ENCODE measurements around the gene FANCL. TPM values are rescaled to one million over a fixed set of nuclear protein-coding genes. Genes with fewer than 3 reads are reported as not detected.

FANCL gene
- total RNA-seq, 1 experiment from 2014 or later, result 34.5 TPM

- no peak overlapping the region for H3K9ac ChIP-seq (ENCODE audit: low read length)
- no peak for TF ChIP-seq ZBTB33 (IDR thresholded peaks at IDR 0.05; ENCODE audit: extremely low read depth, insufficient replicate concordance, low read length)
- TF ChIP-seq ATF3 (IDR thresholded peaks at IDR 0.05), result no peak
- no peak for TF ChIP-seq CBX3 (IDR thresholded peaks at IDR 0.05; ENCODE audit: low read depth)
- TF ChIP-seq POLR2AphosphoS5 (IDR thresholded peaks at IDR 0.05; ENCODE audit: low read depth, low read length), result no peak
- TF ChIP-seq CTCF (IDR thresholded peaks at IDR 0.05 in 2 of 3, conservative IDR thresholded peaks at IDR 0.05 in 1 of 3; ENCODE audit: borderline replicate concordance in 1 of 3, insufficient read depth in 1 of 3, low read depth in 2 of 3, low read length in 2 of 3), result no peak
- no peak for TF ChIP-seq EZH2 (IDR thresholded peaks at IDR 0.05)
- TF ChIP-seq EZH2phosphoT487 (IDR thresholded peaks at IDR 0.05; ENCODE audit: borderline replicate concordance), result no peak
- no peak for TF ChIP-seq ELF1 (IDR thresholded peaks at IDR 0.05; ENCODE audit: borderline replicate concordance, low read depth)
- no peak overlapping the region for H2AFZ ChIP-seq (ENCODE audit: low read depth, low read length, poor library complexity, severe bottlenecking)
- DNase-seq (ENCODE audit: low read depth, low spot score), result no peak
- no peaks in the 10 kb centered on the region for H3K9me2 ChIP-seq (ENCODE audit: insufficient read depth)
- H3K36me3 ChIP-seq (ENCODE audit: control insufficient read depth in 1 of 2, insufficient read depth in 2 of 2, low read length in 2 of 2), result peaks cover 0 to 4% of the 10 kb centered on the region in 2 experiments; a peak in 1 of 4 replicates
- H3K79me2 ChIP-seq (ENCODE audit: insufficient read depth, low read length), result peaks cover 100% of the 10 kb centered on the region
- no peak for ATAC-seq
- ChIA-PET POLR2A (no interaction called here), CTCF (no interaction called here), RAD21 (ENCODE audit: low non-redundant PET in 1 of 2, low total read pairs in 2 of 2, uncharacterized antibody in 2 of 2, unreplicated experiment in 2 of 2) (no interaction called here)
- no peak overlapping the region for H3K4me2 ChIP-seq (ENCODE audit: low read length)
- no peaks in the 10 kb centered on the region for H3K27me3 ChIP-seq (ENCODE audit: insufficient read depth, low read length)
- H3K4me3 ChIP-seq (replicated peaks in 1 of 2; ENCODE audit: low read depth in 1 of 2, low read length in 2 of 2), result no peak overlapping the region
- no peak overlapping the region for H3K27ac ChIP-seq (ENCODE audit: low read depth, low read length)
- peaks cover 30% of the 10 kb centered on the region for H4K20me1 ChIP-seq (ENCODE audit: insufficient read depth)
- H3K9me3 ChIP-seq (ENCODE audit: control insufficient read depth in 1 of 2, insufficient read depth in 1 of 2, low read depth in 1 of 2, low read length in 2 of 2), result no peaks in the 10 kb centered on the region
- H3K4me1 ChIP-seq (ENCODE audit: control insufficient read depth in 1 of 2, insufficient read depth in 2 of 2, low read length in 2 of 2), result peaks cover 7 to 12% of the 10 kb centered on the region in 2 experiments; a peak in 3 of 4 replicates
- intact Hi-C loops (cut with micrococcal nuclease), result no loop called here
- BruUV-seq (replicated peaks), result no TSS peak
Observed at GRCh38 chr2:58235984-58236383, 5.1 kb downstream of the FANCL start.
